GM20000 (cell line): ENCODE data around the gene INTS14.

Experiments
- DNase-seq: peaks from one replicate; pipeline ENCODE4 v3.0.0; 2012; ENCODE audit warnings: low spot score
- CTCF ChIP-seq: IDR thresholded peaks from 2 replicates; pipeline ENCODE4 v1.5.1; 2012; ENCODE audit warnings: mild to moderate bottlenecking, control low read depth; ENCODE audit errors: extremely low read depth, missing control alignments

The INTS14 gene

GRCh38 chr15:65603134-65603533 lies 7.8 kb downstream of the INTS14 start:
- no peak for TF ChIP-seq CTCF
- DNase-seq: no peak

GRCh38 chr15:65599677-65600076 lies 11.3 kb downstream of the INTS14 start:
- no peak for DNase-seq
- no peak for TF ChIP-seq CTCF

- no peak for TF ChIP-seq CTCF
- DNase-seq: no peak
These were observed 12.5 kb downstream of the INTS14 start for GRCh38 chr15:65598468-65598867.

- DNase-seq: no peak
- TF ChIP-seq CTCF: no peak
These were observed 15.0 kb downstream of the INTS14 start for GRCh38 chr15:65595960-65596359.

GRCh38 chr15:65587094-65587493 lies 23.8 kb downstream of the INTS14 start:
- no peak for TF ChIP-seq CTCF
- no peak for DNase-seq

GRCh38 chr15:65584241-65584640 lies 26.7 kb downstream of the INTS14 start:
- TF ChIP-seq CTCF: no peak
- DNase-seq: no peak

- peak; percentile 58 for DNase-seq
- no peak for TF ChIP-seq CTCF
These were observed 27.2 kb downstream of the INTS14 start for GRCh38 chr15:65583701-65584100.
